Choroid plexus epithelial cell (primary cell): ENCODE measurements around the gene CDH4.

Source experiments
- DNase-seq: peaks from one replicate; pipeline ENCODE4 v3.0.0-alpha.2; 2010; ENCODE audit warnings: low read depth
- H3K4me3 ChIP-seq: 2 replicates; pipeline ENCODE4 v1.5.1; 2011; ENCODE audit warnings: low read depth, mild to moderate bottlenecking, control low read depth, low read length, moderate library complexity
- TF ChIP-seq, protein P1 (sequence below): conservative IDR thresholded peaks from 2 replicates; pipeline ENCODE4 v1.5.1; 2011; ENCODE audit warnings: low read depth, mild to moderate bottlenecking, control low read depth, inconsistent platforms, low read length, moderate library complexity

The CDH4 gene

DNA sequence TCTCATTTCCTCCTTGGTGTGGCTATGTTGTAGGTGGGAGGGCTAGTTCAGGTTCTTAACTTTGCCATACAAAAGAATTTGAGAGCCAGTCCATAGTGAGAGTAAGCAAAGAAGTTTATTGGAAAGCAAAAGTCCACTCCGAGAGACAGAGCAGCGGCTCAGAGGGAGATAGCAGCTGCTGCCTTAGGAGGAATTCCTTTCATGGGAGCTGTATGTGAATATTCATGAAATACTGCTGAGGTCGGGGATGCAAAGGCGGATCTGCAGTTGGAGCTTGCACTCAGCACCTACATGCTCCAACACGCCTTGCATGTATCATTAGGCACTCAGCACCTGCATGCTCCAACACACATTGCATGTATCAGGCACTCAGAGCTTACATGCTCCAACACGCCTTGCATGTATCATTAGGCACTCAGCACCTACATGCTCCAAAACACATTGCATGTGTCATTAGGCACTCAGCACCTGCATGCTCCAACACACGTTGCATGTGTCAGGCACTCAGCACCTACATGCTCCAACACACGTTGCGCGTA lies 54.9 kb downstream of the CDH4 start:
- DNase-seq, result no peak
- no peak overlapping the region for H3K4me3 ChIP-seq
- TF ChIP-seq, protein P1, sequence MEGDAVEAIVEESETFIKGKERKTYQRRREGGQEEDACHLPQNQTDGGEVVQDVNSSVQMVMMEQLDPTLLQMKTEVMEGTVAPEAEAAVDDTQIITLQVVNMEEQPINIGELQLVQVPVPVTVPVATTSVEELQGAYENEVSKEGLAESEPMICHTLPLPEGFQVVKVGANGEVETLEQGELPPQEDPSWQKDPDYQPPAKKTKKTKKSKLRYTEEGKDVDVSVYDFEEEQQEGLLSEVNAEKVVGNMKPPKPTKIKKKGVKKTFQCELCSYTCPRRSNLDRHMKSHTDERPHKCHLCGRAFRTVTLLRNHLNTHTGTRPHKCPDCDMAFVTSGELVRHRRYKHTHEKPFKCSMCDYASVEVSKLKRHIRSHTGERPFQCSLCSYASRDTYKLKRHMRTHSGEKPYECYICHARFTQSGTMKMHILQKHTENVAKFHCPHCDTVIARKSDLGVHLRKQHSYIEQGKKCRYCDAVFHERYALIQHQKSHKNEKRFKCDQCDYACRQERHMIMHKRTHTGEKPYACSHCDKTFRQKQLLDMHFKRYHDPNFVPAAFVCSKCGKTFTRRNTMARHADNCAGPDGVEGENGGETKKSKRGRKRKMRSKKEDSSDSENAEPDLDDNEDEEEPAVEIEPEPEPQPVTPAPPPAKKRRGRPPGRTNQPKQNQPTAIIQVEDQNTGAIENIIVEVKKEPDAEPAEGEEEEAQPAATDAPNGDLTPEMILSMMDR, result no peak

DNA sequence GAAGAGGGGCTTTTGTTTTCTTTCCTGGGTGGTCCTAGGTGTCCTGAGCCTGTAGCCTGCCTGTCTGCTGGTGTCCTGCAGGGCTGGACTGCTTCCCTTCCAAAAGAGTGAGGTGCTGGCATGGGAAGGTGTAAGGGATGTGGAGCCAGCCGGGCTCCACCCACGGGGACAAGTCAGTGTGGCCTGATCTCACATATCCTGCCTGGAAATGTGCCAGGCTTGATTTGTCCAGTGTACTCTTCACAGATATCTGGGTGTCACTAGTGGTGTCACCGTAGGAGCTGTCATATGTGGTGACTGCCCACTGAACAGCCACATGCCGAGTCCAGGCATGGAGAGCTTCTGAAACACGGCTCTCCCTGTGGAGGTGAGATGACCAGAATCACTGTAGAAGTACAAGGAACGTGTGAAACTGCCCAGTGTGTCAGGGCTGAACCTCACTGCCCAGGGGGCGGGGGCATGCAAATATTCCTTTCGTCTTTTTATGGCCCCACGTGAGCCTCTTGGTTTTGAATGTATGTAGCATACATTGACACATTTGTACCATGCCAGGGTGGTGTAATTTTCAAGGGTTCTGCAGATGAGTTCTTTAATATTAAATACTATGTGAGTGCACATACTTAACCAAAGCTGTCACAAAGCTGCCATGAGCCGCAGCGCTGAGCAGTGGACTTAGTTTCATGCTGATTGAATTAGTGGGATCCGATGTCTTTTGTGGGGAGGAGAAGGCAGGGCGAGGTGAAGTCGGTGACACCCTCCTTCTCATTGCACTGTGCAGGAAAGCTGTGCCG lies 55.8 kb downstream of the CDH4 start:
- H3K4me3 ChIP-seq, result no peak overlapping the region
- no peak for DNase-seq
- TF ChIP-seq, protein P1, result no peak

DNA sequence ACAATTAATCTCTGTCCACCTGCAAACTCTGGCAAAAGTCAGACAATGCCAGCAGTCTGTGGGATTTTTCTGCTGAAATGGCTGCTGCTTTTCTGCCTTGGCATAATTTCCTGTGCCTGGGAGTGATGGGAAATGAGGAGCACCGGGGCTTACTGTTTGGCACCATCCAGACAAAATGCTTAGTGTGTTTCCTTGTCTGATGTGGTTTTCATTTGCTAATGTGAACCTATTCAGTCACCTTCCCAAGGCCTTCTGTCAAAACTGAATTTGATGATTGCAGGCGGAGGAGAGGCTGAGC lies 56.4 kb downstream of the CDH4 start:
- no peak overlapping the region for H3K4me3 ChIP-seq
- DNase-seq, result no peak
- TF ChIP-seq, protein P1, result no peak

DNA sequence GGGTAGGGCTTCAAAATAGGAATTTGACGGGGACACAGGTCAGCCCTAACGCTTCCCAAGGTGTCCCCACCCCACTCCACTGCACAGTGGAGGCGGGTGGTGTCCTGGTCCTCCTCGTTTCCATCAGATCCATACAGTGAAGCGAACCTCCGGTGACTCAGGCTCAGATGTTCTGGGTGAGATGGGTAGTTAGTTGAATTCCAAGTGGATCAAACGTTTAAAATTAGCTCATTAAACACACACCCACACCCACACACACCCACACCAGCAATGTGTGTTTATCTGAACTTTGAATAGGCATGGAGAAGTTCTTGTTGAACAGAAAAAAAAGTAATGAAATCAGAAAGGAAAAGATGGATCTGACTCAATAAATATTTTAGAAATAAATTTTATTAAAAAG lies 58.9 kb downstream of the CDH4 start:
- TF ChIP-seq, protein P1, result no peak
- no peak overlapping the region for H3K4me3 ChIP-seq

DNA sequence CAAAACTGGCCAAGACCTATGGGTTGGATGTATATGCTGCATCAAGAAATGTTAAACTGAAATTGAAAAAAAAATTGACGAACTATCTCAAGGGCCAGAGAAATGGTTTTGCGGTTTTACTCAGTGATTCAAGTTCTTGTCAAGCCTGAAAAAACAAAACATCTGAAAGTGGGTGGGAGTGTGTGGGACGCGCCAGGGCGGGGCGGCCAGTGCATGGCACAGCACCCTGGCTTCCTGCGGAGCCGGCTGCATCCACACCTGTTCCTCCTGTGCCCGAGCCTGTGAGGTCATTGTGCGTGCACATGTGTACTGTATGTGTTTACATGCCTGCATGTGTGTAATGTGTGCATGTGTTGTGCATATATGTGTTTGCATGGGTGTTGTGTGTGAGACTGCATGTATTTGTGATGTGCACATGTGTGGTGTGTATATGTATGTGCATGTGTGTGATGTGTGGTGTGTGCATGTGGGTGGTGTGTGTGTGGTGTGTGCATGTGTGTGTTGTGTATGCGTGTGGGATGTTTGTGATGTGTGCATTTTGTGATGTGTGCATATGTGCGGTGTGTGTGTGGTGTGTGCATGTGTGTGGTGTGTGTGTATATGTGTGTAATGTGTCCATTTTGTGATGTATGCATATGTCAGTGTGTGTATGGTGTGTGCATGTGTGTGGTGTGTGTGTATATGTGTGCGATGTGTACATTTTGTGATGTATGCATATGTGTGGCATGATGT lies 59.8 kb downstream of the CDH4 start:
- TF ChIP-seq, protein P1, result no peak
- no peak for DNase-seq
- H3K4me3 ChIP-seq, result no peak overlapping the region

More for the DNA sequence above, 58.9 kb downstream of the CDH4 start:
- no peak for DNase-seq

DNA sequence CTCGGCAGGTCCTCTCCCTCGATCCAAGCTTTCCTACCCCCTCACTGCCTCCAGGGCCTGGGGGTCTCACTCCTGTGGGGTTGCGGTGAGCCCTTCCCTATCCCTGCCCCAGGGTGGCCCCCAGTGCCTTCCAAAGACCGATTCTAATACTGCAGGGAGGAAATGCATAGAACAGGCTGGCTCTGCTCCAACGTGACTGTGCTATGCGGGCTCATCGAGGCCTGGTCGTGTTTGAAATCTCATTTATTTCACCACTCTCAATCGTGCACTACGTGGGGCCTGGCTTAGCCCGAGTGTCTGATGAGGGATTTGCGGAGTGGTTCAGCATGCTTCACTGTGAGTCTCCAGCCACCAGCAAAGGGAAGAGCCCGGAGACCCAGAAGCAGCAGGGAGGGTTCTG lies 60.9 kb downstream of the CDH4 start:
- no peak for DNase-seq
- TF ChIP-seq, protein P1, result no peak

More for the DNA sequence above, 60.9 kb downstream of the CDH4 start:
- no peak overlapping the region for H3K4me3 ChIP-seq
